Neural progenitor cell (in vitro differentiated cells): ENCODE results near the gene CFAP74. TPM values are rescaled to one million over a fixed set of nuclear protein-coding genes. Genes with fewer than 3 reads are reported as not detected.

Experiments
- DNase-seq: peaks from one replicate; pipeline ENCODE4 v3.0.0-alpha.2; 2016; ENCODE audit warnings: low spot score
- H2AFZ ChIP-seq: fragments of 200-600 bp; sonication (generic); replicated peaks from 2 replicates; pipeline ENCODE4 v1.6.1; 2016; ENCODE audit warnings: antibody characterized with exemption
- H3F3A ChIP-seq: fragments of 200-600 bp; sonication (generic); 2 replicates; pipeline ENCODE4 v1.6.1; 2016; ENCODE audit warnings: antibody characterized with exemption, low read depth
- H3K27ac ChIP-seq: fragments of 200-600 bp; sonication (generic); 2 replicates; pipeline ENCODE4 v1.5.1; 2016; ENCODE audit warnings: mild to moderate bottlenecking
- H3K27me3 ChIP-seq: fragments of 200-600 bp; sonication (generic); 2 replicates; pipeline ENCODE4 v1.6.1; 2016; ENCODE audit warnings: mild to moderate bottlenecking, moderate library complexity
- H3K36me3 ChIP-seq: fragments of 200-600 bp; sonication (generic); 2 replicates; pipeline ENCODE4 v1.5.1; 2016
- H3K4me1 ChIP-seq: fragments of 200-600 bp; sonication (generic); 2 replicates; pipeline ENCODE4 v1.6.1; 2016; ENCODE audit warnings: mixed run types
- H3K4me2 ChIP-seq: fragments of 200-600 bp; sonication (generic); 2 replicates; pipeline ENCODE4 v1.6.1; 2016
- H3K4me3 ChIP-seq: fragments of 200-600 bp; sonication (generic); 2 replicates; pipeline ENCODE4 v1.5.1; 2016
- H3K79me2 ChIP-seq: fragments of 200-600 bp; sonication (generic); 2 replicates; pipeline ENCODE4 v1.6.1; 2016; ENCODE audit warnings: low read depth
- H3K9ac ChIP-seq: fragments of 200-600 bp; sonication (generic); 2 replicates; pipeline ENCODE4 v1.6.1; 2016
- H3K9me3 ChIP-seq: fragments of 200-600 bp; sonication (generic); 2 replicates; pipeline ENCODE4 v1.5.1; 2016; ENCODE audit warnings: low read depth
- H4K20me1 ChIP-seq: fragments of 200-600 bp; sonication (generic); 2 replicates; pipeline ENCODE4 v1.6.1; 2016; ENCODE audit warnings: low read depth
- H3K27ac Mint-ChIP-seq: 3 replicates; pipeline ENCODE4 v1.8.0; 2021; ENCODE audit warnings: mixed read lengths
- H3K27me3 Mint-ChIP-seq: 2 replicates; pipeline ENCODE4 v1.8.0; 2022; ENCODE audit warnings: low read depth, mild to moderate bottlenecking, inconsistent platforms, moderate library complexity, mixed read lengths; ENCODE audit not compliant: insufficient read depth
- H3K36me3 Mint-ChIP-seq: 3 replicates; pipeline ENCODE4 v1.8.0; 2021; ENCODE audit warnings: mixed read lengths
- H3K4me1 Mint-ChIP-seq: 3 replicates; pipeline ENCODE4 v1.8.0; 2021; ENCODE audit warnings: mixed read lengths
- H3K4me3 Mint-ChIP-seq: 3 replicates; pipeline ENCODE4 v1.8.0; 2021; ENCODE audit warnings: mild to moderate bottlenecking, moderate library complexity, mixed read lengths
- H3K9me3 Mint-ChIP-seq: 3 replicates; pipeline ENCODE4 v1.8.0; 2020; ENCODE audit warnings: mixed read lengths
- EZH2 ChIP-seq: fragments of 200-600 bp; sonication (generic); IDR thresholded peaks from 2 replicates; pipeline ENCODE4 v1.6.1; 2017; ENCODE audit warnings: antibody characterized with exemption, mild to moderate bottlenecking, moderate library complexity
- EZH2phosphoT487 ChIP-seq: fragments of 200-600 bp; sonication (generic); IDR thresholded peaks from 2 replicates; pipeline ENCODE4 v1.6.1; 2017; ENCODE audit warnings: antibody characterized with exemption
- total RNA-seq: library from RNA; depleted of rRNA; stranded (reverse); fragments of >200 nt; gene quantifications from 2 replicates; pipeline ENCODE4 v1.2.3, GENCODE V29; 2015; ENCODE audit warnings: low replicate concordance
- TF ChIP-seq, protein P1 (sequence below): fragments of 200-600 bp; sonication (generic); IDR thresholded peaks from 2 replicates; pipeline ENCODE4 v1.5.1; 2017; ENCODE audit warnings: antibody characterized with exemption, mild to moderate bottlenecking

The CFAP74 gene
- total RNA-seq, 1 donor from 2014 or later = not detected

GRCh38 chr1:2041887-2042286 is 38.3 kb upstream of the CFAP74 start:
- Histone ChIP-seq H4K20me1 (no peaks in the 10 kb centered on the region), H2AFZ (no peak overlapping the region), H3K9me3 (no peaks in the 10 kb centered on the region), H3F3A (no peaks in the 10 kb centered on the region), H3K4me2 (no peak overlapping the region), H3K4me1 (peaks cover 12% of the 10 kb centered on the region), H3K79me2 (no peaks in the 10 kb centered on the region), H3K27me3 (peaks cover 29% of the 10 kb centered on the region), H3K27ac (no peak overlapping the region), H3K36me3 (no peaks in the 10 kb centered on the region), H3K4me3 (no peak overlapping the region), H3K9ac (no peak overlapping the region)
- Mint-ChIP-seq H3K4me1 (peaks cover 8% of the 10 kb centered on the region), H3K36me3 (no peaks in the 10 kb centered on the region), H3K9me3 (peaks cover 3% of the 10 kb centered on the region), H3K27me3 (peaks cover 16% of the 10 kb centered on the region), H3K27ac (no peak overlapping the region), H3K4me3 (peak overlapping the region; percentile 41)
- TF ChIP-seq, protein P1, sequence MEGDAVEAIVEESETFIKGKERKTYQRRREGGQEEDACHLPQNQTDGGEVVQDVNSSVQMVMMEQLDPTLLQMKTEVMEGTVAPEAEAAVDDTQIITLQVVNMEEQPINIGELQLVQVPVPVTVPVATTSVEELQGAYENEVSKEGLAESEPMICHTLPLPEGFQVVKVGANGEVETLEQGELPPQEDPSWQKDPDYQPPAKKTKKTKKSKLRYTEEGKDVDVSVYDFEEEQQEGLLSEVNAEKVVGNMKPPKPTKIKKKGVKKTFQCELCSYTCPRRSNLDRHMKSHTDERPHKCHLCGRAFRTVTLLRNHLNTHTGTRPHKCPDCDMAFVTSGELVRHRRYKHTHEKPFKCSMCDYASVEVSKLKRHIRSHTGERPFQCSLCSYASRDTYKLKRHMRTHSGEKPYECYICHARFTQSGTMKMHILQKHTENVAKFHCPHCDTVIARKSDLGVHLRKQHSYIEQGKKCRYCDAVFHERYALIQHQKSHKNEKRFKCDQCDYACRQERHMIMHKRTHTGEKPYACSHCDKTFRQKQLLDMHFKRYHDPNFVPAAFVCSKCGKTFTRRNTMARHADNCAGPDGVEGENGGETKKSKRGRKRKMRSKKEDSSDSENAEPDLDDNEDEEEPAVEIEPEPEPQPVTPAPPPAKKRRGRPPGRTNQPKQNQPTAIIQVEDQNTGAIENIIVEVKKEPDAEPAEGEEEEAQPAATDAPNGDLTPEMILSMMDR = no peak
- TF ChIP-seq EZH2 (no peak), EZH2phosphoT487 (no peak)
- no peak for DNase-seq

DNA sequence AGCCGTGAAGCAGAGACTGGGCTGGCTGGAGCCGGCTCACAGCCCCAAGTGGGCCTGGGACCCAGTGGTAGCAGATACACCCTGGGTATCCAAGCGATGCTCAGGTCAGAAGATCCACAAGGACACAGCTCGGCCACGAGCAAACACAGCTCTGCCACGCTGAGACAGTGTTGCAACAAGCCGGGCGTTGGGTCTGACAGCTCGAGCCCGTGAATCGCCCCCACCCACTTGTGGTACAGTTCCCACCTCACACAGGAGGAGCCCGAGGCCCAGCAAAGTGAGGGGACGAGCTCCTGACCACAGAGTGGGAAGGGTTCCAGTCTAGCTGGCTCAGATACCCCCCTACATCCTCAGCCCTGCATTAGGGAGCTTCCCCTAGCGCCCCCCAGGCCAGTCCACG is 37.7 kb upstream of the CFAP74 start:
- Histone ChIP-seq H3K79me2 (no peaks in the 10 kb centered on the region), H4K20me1 (no peaks in the 10 kb centered on the region), H3K4me3 (no peak overlapping the region), H3K27me3 (peaks cover 25% of the 10 kb centered on the region), H3K9ac (no peak overlapping the region), H3F3A (no peaks in the 10 kb centered on the region), H3K4me2 (no peak overlapping the region), H2AFZ (no peak overlapping the region), H3K36me3 (no peaks in the 10 kb centered on the region), H3K27ac (no peak overlapping the region), H3K4me1 (peaks cover 8% of the 10 kb centered on the region), H3K9me3 (no peaks in the 10 kb centered on the region)
- Mint-ChIP-seq H3K4me3 (no peak overlapping the region), H3K4me1 (peaks cover 8% of the 10 kb centered on the region), H3K27ac (no peak overlapping the region), H3K9me3 (peaks cover 3% of the 10 kb centered on the region), H3K36me3 (no peaks in the 10 kb centered on the region), H3K27me3 (peaks cover 14% of the 10 kb centered on the region)
- TF ChIP-seq EZH2phosphoT487 (no peak), EZH2 (no peak)
- TF ChIP-seq, protein P1 = no peak
- DNase-seq = no peak

DNA sequence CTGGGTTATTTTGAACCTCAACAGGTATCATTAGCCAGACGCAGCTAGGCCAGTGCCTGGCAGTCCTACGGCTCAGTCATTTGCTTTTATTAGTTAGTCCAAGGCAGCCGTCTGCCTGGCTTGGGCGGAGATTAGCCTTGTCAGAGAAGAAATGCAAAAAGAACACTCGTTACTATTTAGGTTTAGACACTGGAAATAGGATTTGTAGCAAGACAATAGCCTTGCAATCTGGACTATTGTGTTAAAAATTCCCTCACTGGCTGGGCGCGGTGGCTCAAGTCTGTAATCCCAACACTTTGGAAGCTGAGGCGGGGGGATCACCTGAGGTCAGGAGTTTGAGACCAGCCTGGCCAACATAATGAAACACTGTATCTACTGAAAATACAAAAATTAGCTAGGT is 35.7 kb upstream of the CFAP74 start:
- no peak overlapping the region for H3K27ac ChIP-seq
- no peak overlapping the region for H3K4me3 ChIP-seq
- Mint-ChIP-seq H3K36me3 (no peaks in the 10 kb centered on the region), H3K27ac (no peak overlapping the region), H3K4me3 (no peak overlapping the region), H3K4me1 (peaks cover 2% of the 10 kb centered on the region), H3K27me3 (peaks cover 10% of the 10 kb centered on the region), H3K9me3 (peaks cover 3% of the 10 kb centered on the region)
- H3K4me2 ChIP-seq = no peak overlapping the region
- peaks cover 5% of the 10 kb centered on the region for H3K4me1 ChIP-seq
- H2AFZ ChIP-seq = no peak overlapping the region
- H3K79me2 ChIP-seq = no peaks in the 10 kb centered on the region
- no peaks in the 10 kb centered on the region for H3F3A ChIP-seq
- TF ChIP-seq, protein P1 = no peak
- TF ChIP-seq EZH2phosphoT487 = no peak
- no peak for TF ChIP-seq EZH2
- no peaks in the 10 kb centered on the region for H4K20me1 ChIP-seq
- no peak overlapping the region for H3K9ac ChIP-seq
- peak; percentile 56 for DNase-seq
- no peaks in the 10 kb centered on the region for H3K9me3 ChIP-seq
- H3K27me3 ChIP-seq = peaks cover 9% of the 10 kb centered on the region
- H3K36me3 ChIP-seq = no peaks in the 10 kb centered on the region
